ENCODE data around the gene SSBP3.

Gene SSBP3

GRCh38 chr1:54263601-54264226 lies 142.5 kb downstream of the SSBP3 start:
- intact Hi-C loops (cut with DNase I), result no loop called here
- no peak for DNase-seq

- intact Hi-C loops (cut with DNase I), result no loop called here
- no peak for DNase-seq
These were observed 143.9 kb downstream of the SSBP3 start for GRCh38 chr1:54262244-54262643.

GRCh38 chr1:54260810-54261209 lies 145.4 kb downstream of the SSBP3 start:
- peak in 2 of 10 donors; percentile 39 for DNase-seq
- intact Hi-C loops (cut with DNase I), result no loop called here

GRCh38 chr1:54259546-54260140 lies 146.6 kb downstream of the SSBP3 start:
- intact Hi-C loops (cut with DNase I), result no loop called here
- DNase-seq, result peak in 1 of 10 donors; percentile 83

GRCh38 chr1:54257876-54258275 lies 148.3 kb downstream of the SSBP3 start:
- no peak for DNase-seq
- intact Hi-C loops (cut with DNase I), result no loop called here

GRCh38 chr1:54257346-54257620 lies 148.9 kb downstream of the SSBP3 start:
- intact Hi-C loops (cut with DNase I), result no loop called here
- no peak for DNase-seq

- DNase-seq, result no peak
- intact Hi-C loops (cut with DNase I), result no loop called here
These were observed 149.5 kb downstream of the SSBP3 start for GRCh38 chr1:54256522-54257345.

GRCh38 chr1:54255026-54255702 lies 151.0 kb downstream of the SSBP3 start:
- no peak for DNase-seq
- intact Hi-C loops (cut with DNase I), result no loop called here

GRCh38 chr1:54254055-54254454 lies 152.1 kb downstream of the SSBP3 start:
- DNase-seq, result no peak
- intact Hi-C loops (cut with DNase I), result no loop called here

GRCh38 chr1:54253480-54253879 lies 152.7 kb downstream of the SSBP3 start:
- intact Hi-C loops (cut with DNase I), result no loop called here
- no peak for DNase-seq

- intact Hi-C loops (cut with DNase I), result no loop called here
- DNase-seq, result no peak
These were observed 153.7 kb downstream of the SSBP3 start for GRCh38 chr1:54252371-54252936.

GRCh38 chr1:54250670-54251069 lies 155.5 kb downstream of the SSBP3 start:
- intact Hi-C loops (cut with DNase I), result no loop called here

GRCh38 chr1:54249819-54250435 lies 156.3 kb downstream of the SSBP3 start:
- intact Hi-C loops (cut with DNase I), result no loop called here
- no peak for DNase-seq

More at GRCh38 chr1:54250670-54251069, 155.5 kb downstream of the SSBP3 start:
- DNase-seq, result no peak

GRCh38 chr1:54248966-54249365 lies 157.2 kb downstream of the SSBP3 start:
- no peak for DNase-seq
- intact Hi-C loops (cut with DNase I), result no loop called here

GRCh38 chr1:54247863-54248515 lies 158.2 kb downstream of the SSBP3 start:
- intact Hi-C loops (cut with DNase I), result no loop called here
- DNase-seq, result no peak

- DNase-seq, result no peak
- intact Hi-C loops (cut with DNase I), result no loop called here
These were observed 160.0 kb downstream of the SSBP3 start for GRCh38 chr1:54246116-54246721.

GRCh38 chr1:54245501-54245900 lies 160.7 kb downstream of the SSBP3 start:
- DNase-seq, result no peak
- intact Hi-C loops (cut with DNase I), result no loop called here

- intact Hi-C loops (cut with DNase I), result no loop called here
- DNase-seq, result no peak
These were observed 161.5 kb downstream of the SSBP3 start for GRCh38 chr1:54244655-54245054.

GRCh38 chr1:54243022-54243421 lies 163.2 kb downstream of the SSBP3 start:
- intact Hi-C loops (cut with DNase I), result no loop called here
- no peak for DNase-seq

GRCh38 chr1:54241364-54241763 lies 164.8 kb downstream of the SSBP3 start:
- no peak for DNase-seq
- intact Hi-C loops (cut with DNase I), result no loop called here

Data from posterior cingulate gyrus (tissue), 11 donors.